ENCODE measurements around the gene CTU2.

DNA sequence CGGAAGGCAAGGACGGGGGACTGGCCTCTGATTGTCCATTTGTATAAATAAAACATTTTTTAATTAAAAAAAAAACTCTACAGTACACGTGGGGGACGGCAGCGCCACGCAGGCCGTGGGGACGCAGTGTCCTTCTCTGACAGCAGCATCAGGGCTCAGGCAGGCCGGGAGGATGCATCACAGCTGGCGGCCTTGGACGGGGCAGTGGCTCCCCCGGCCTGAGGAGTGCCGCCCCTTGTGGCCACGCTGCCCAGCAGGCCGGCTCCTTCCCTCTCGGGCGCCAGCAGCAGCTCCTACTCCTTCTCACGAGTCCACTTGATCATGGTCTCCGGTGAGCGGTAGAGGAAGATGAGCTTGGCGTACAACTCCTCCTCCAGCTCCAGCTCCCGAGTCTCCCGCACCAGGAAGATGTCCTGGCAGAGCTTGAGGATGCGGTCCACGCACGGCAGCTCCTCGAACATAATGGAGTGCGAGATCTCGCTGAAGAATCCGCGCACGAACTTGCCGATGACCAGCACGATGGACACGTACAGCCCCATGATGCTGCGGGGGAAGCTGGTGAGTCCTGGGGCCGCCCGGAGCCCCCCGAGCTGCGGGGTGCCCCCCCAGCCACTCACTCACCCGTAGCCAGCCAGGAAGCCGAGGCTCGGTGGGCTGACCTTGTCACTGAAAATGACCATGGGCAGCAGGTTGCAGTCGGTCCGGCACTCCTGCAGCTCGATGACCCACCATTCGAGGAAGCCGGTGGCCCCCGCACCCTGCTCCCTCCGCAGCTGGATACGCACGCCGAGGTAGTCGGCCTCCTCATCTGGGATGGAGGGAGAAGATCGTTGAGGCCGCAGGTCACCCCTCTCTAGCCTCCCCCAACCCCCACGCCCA lies 9.2 kb downstream of the CTU2 start:
- TF ChIP-seq, protein P1, sequence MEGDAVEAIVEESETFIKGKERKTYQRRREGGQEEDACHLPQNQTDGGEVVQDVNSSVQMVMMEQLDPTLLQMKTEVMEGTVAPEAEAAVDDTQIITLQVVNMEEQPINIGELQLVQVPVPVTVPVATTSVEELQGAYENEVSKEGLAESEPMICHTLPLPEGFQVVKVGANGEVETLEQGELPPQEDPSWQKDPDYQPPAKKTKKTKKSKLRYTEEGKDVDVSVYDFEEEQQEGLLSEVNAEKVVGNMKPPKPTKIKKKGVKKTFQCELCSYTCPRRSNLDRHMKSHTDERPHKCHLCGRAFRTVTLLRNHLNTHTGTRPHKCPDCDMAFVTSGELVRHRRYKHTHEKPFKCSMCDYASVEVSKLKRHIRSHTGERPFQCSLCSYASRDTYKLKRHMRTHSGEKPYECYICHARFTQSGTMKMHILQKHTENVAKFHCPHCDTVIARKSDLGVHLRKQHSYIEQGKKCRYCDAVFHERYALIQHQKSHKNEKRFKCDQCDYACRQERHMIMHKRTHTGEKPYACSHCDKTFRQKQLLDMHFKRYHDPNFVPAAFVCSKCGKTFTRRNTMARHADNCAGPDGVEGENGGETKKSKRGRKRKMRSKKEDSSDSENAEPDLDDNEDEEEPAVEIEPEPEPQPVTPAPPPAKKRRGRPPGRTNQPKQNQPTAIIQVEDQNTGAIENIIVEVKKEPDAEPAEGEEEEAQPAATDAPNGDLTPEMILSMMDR (conservative IDR thresholded peaks at IDR 0.05; ENCODE audit: low read depth, low read length), result no peak
- no peak for TF ChIP-seq EZH2phosphoT487 (IDR thresholded peaks at IDR 0.05; ENCODE audit: borderline replicate concordance, low read length)
- TF ChIP-seq EZH2 (IDR thresholded peaks at IDR 0.05; ENCODE audit: low read length, unreplicated experiment), result no peak
